OCI-LY3 (cell line): Measurements from ENCODE around the gene SLC5A1.

Experiments
- EZH2phosphoT487 ChIP-seq: fragments of 200-600 bp; shearing (Covaris generic); IDR thresholded peaks from 2 replicates; pipeline ENCODE4 v1.6.1; 2018; ENCODE audit warnings: antibody characterized with exemption, mixed run types, low read depth
- TF ChIP-seq, protein P1 (sequence below): fragments of 200-600, 300-600 bp; sonication (generic); IDR thresholded peaks from 2 replicates; pipeline ENCODE4 v1.5.1; 2014; ENCODE audit warnings: antibody characterized with exemption, low read length, low read depth

DNA sequence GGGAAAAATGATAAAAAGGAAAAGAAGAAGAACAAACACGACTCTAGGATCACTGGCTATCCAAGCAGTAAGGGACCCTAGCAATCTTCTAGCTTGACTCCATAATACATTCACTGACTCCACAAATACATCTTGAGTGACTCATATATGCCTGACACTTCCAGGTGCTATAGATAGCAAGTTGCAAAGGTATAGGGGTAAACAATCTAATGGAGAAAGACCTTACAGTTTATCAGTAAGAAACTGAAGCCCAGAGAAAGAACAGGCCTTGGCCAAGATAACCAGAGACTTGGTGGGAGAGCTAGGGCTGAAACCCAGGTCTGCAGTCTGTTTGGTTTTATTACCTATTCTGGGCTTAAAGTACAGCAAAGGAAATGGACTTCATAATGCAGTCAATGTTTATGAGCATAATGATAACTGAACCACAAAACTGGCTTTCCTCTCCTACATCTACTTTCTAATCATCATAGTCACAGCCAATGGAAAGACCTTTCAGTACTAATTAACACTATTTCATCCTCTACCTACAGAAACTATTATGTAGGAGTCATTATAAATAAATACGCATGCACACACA, 19.7 kb upstream of the SLC5A1 start:
- TF ChIP-seq, protein P1, sequence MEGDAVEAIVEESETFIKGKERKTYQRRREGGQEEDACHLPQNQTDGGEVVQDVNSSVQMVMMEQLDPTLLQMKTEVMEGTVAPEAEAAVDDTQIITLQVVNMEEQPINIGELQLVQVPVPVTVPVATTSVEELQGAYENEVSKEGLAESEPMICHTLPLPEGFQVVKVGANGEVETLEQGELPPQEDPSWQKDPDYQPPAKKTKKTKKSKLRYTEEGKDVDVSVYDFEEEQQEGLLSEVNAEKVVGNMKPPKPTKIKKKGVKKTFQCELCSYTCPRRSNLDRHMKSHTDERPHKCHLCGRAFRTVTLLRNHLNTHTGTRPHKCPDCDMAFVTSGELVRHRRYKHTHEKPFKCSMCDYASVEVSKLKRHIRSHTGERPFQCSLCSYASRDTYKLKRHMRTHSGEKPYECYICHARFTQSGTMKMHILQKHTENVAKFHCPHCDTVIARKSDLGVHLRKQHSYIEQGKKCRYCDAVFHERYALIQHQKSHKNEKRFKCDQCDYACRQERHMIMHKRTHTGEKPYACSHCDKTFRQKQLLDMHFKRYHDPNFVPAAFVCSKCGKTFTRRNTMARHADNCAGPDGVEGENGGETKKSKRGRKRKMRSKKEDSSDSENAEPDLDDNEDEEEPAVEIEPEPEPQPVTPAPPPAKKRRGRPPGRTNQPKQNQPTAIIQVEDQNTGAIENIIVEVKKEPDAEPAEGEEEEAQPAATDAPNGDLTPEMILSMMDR: no peak
- TF ChIP-seq EZH2phosphoT487: no peak
